ENCODE results near the gene TMEM151A. TPM values are rescaled to one million over a fixed set of nuclear protein-coding genes. Genes with fewer than 3 reads are reported as not detected.

Gene TMEM151A
- polyA plus RNA-seq, 1 experiment = 0.15 TPM

GRCh38 chr11:66282468-66283455 is 8.9 kb upstream of the TMEM151A start:
- Histone ChIP-seq H3K4me3 (ENCODE audit: low read depth, low read length) (no peak overlapping the region), H3K27me3 (ENCODE audit: control insufficient read depth, insufficient read depth, low read length) (no peaks in the 10 kb centered on the region), H3K36me3 (ENCODE audit: control insufficient read depth, insufficient read depth, low read length) (peaks cover 10% of the 10 kb centered on the region)
- ChIA-PET CTCF (interaction anchor here (0.7 to 4.1 kb wide), 24 partner anchors 8 to 394 kb away, joined by 3 to 60 read pairs (median 4); partner anchors contain the start of genes B4GAT1, FIBP, RAB1B and RIN1), POLR2A (interaction anchor here (0.6 kb wide), 1 partner anchor 525 kb away, joined by 3 read pairs; no protein-coding TSS in a partner anchor)
- peak; percentile 97 for TF ChIP-seq CTCF (IDR thresholded peaks at IDR 0.05; ENCODE audit: insufficient read depth, low read depth, low read length)
- DNase-seq (ENCODE audit: low read depth) = peak; percentile 59

GRCh38 chr11:66283461-66284105 is 8.1 kb upstream of the TMEM151A start:
- TF ChIP-seq CTCF (IDR thresholded peaks at IDR 0.05; ENCODE audit: insufficient read depth, low read depth, low read length) = no peak
- Histone ChIP-seq H3K27me3 (ENCODE audit: control insufficient read depth, insufficient read depth, low read length) (no peaks in the 10 kb centered on the region), H3K4me3 (ENCODE audit: low read depth, low read length) (no peak overlapping the region), H3K36me3 (ENCODE audit: control insufficient read depth, insufficient read depth, low read length) (peaks cover 10% of the 10 kb centered on the region)
- POLR2A ChIA-PET = interaction anchor here (0.7 kb wide), 1 partner anchor 26 kb away, joined by 5 read pairs; no protein-coding TSS in a partner anchor
- DNase-seq (ENCODE audit: low read depth) = no peak
- CTCF ChIA-PET = interaction anchor here (0.9 to 4.1 kb wide), 13 partner anchors 10 to 138 kb away, joined by 3 to 60 read pairs (median 4); partner anchors contain the start of gene RAB1B

GRCh38 chr11:66284526-66285078 is 7.1 kb upstream of the TMEM151A start:
- ChIA-PET POLR2A (no interaction called here), CTCF (interaction anchor here (1.2 to 1.3 kb wide), 3 partner anchors 12 to 62 kb away, joined by 3 to 5 read pairs (median 3); partner anchors contain the start of gene RIN1)
- Histone ChIP-seq H3K27me3 (ENCODE audit: control insufficient read depth, insufficient read depth, low read length) (no peaks in the 10 kb centered on the region), H3K4me3 (ENCODE audit: low read depth, low read length) (no peak overlapping the region), H3K36me3 (ENCODE audit: control insufficient read depth, insufficient read depth, low read length) (peaks cover 10% of the 10 kb centered on the region)
- TF ChIP-seq CTCF (IDR thresholded peaks at IDR 0.05; ENCODE audit: insufficient read depth, low read depth, low read length) = no peak
- DNase-seq (ENCODE audit: low read depth) = no peak

- no peak for DNase-seq (ENCODE audit: low read depth)
- no peaks in the 10 kb centered on the region for H3K27me3 ChIP-seq (ENCODE audit: control insufficient read depth, insufficient read depth, low read length)
- H3K4me3 ChIP-seq (ENCODE audit: low read depth, low read length) = no peak overlapping the region
- H3K36me3 ChIP-seq (ENCODE audit: control insufficient read depth, insufficient read depth, low read length) = peaks cover 10% of the 10 kb centered on the region
- POLR2A ChIA-PET = no interaction called here
- TF ChIP-seq CTCF (IDR thresholded peaks at IDR 0.05; ENCODE audit: insufficient read depth, low read depth, low read length) = no peak
- CTCF ChIA-PET = interaction anchor here (0.7 to 1.3 kb wide), 3 partner anchors 51 to 101 kb away, joined by 3 read pairs; partner anchors contain the start of gene RIN1
These were observed 6.3 kb upstream of the TMEM151A start for GRCh38 chr11:66285250-66285947.

Data from BJ (cell line).